Hematopoietic multipotent progenitor cell treated with erythropoietin and hydrocortisone succinate and interleukin-3 and kit ligand, for 6 days (in vitro differentiated cells): Measurements from ENCODE around the gene EPDR1.

ENCODE experiments used
- DNase-seq: peaks from one replicate; pipeline ENCODE4 v3.0.0-alpha.2; 2015

Gene EPDR1

DNA sequence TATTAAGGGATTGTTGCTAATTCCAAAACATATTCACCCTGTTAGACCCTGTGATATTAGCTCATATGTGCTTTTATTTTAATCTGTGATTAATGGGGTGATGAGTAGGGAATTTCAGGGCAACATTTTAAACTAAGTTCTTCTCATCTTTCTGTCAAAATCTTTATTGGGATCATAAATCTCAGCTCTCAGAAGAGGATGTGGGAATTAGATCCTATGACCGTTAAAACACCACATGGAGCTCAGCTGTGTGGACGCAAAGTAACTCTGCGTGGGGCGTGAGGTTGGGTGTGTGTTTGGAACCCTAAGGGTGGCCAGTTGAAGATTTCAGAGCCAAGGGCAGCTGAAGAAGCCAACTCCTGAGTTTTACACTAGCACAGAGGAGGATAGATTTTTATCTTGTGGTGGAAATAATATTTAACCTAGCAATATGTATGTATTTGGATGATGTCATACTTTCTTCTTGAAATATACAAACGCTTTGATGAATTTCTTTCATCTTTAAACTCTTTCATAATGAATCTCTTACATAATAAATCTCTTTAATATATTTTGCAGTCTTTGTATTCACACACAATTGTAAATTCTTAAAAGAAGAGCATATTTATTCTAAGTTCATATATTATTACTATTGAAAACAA lies 64.4 kb downstream of the EPDR1 start:
- DNase-seq = no peak

GRCh38 chr7:37986908-37987330 lies 66.5 kb downstream of the EPDR1 start:
- DNase-seq = no peak

DNA sequence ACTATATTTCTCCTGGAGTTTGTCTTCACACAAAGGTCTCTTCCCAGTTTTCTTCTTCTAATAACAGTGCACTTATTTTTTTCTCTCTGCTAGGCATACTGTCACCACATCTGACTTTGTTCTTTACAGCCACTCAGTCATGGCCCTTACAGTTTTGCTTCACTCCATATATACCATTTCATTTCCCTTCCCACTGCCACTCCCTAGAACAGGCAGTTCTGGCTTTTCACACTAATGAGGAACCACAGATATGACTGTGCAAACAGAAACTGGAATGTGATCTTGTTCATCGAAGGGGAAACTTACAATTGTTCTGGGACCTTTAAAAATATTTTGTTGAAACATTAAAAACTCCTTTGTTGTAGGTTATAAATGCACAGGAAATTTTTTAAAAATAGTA lies 67.3 kb downstream of the EPDR1 start:
- DNase-seq = peak; percentile 47

DNA sequence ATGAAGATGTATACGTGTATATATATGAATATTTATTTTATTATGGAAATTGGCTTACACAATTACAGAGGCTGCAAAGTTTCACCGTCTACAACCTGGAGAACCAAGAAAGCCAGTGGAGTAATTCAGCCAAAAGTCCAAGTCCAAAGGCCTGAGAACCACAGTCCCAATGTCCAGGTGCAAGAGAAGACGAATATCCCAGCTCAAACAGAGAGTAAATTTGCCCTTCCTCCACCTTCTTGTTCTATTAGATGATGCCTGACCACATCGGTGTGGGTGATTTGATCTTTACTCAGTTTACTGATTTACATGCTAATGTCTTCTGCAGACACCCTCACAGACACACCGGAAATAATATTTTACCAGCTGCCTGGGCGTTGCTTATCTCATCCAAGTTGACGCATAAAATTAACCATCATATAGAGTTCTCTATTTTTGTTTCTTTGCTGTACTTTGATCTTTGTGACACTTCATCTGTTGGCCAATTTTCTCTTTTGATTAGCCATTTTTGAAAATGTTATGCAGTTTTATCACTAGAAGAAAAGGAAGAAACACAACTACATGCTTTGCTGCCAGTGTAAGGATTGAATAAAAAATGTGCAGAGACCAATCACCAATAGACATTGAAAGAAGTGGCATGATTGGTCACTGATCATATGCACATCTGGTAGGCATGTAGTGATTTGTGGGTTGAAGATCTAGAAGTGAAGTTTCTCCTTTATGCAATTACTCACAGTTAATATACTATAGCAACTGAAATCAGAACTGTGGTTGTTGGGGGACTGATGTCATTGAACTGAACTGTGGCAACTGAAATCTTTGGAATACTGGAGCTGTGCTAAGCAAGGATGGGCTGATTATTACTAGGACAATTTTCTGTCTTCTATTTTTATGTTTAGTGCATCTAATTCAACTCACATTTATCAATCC lies 68.5 kb downstream of the EPDR1 start:
- DNase-seq = no peak

DNA sequence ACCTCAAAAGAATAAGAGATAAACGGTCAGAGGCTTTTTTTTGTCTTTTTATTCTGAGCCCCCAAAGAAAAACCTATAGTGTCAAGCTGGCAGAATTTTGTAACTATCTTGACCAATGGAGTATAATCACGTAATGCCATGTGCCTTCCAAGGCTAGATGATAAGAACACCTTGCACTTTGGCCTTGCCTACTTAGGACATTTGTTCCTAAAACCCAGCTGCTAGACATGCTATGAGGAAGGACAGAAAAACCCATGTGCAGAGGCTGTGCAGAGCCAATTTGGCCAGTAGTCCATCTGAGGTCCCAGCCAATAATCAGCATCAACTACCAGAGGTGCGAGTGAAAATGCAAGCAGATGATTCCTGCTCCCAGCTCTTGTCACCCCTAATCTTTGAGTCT lies 69.9 kb downstream of the EPDR1 start:
- DNase-seq = peak; percentile 25

DNA sequence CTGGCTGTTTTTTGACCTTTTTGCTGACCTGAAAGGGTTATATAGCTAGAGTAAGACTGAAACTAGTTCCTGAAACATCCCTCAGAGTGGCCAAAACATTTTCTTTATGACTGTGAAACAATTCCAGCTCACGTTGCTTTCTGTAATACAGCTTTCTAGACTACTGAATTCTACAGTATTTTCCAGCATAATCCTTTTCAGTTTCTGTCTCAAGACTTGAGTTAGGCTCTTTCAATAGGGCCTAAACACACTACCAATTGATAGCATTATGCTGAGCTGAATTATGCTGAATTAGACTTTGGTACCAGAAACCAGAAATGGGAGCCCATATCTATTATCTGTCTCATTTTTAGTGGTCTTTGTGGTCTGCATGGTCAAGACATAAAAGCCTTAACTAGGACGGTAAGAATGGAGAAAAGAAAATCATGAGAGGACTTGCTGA lies 72.6 kb downstream of the EPDR1 start:
- DNase-seq = no peak

DNA sequence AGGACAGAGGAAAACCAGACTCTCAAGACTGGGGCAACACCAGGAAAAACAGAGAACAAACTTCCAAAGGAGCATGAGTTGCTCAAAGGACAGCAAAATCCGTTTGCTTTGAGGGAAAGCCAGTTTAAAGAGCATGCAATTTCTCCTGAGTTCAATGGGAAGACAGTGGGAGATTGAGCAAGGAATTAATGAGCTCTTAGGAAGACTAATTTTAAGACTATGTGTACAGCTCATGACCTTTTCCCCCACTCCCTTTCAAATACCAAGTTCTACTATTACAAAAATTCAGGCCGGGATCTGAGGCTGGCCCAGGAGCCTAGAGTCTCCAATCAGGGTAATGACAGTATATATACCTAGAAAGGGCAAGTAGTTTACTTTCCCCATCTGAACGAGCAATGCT lies 79.2 kb downstream of the EPDR1 start:
- DNase-seq = no peak

GRCh38 chr7:38000272-38000671 lies 79.8 kb downstream of the EPDR1 start:
- no peak for DNase-seq
